CD8-positive, alpha-beta memory T cell (primary cell): Measurements from ENCODE around the gene SERF2. TPM values are rescaled to one million over a fixed set of nuclear protein-coding genes. Genes with fewer than 3 reads are reported as not detected.
A peak's percentile ranks its signal among the peaks of the same experiment; 100 is the strongest.

Experiments
- CTCF ChIA-PET: fragments of 350-600 bp; sonication (Branson Sonifier 250); formaldehyde crosslinking; loops from one replicate; lab custom pipeline; 2021; ENCODE audit warnings: antibody characterized with exemption; lab: Charles Lee
- POLR2A ChIA-PET: fragments of 350-600 bp; sonication (Branson Sonifier 250); formaldehyde crosslinking; loops from one replicate; lab custom pipeline; 2021; ENCODE audit warnings: antibody characterized with exemption; lab: Charles Lee
- DNase-seq, 5 donors: peaks; one replicate each; pipeline versions ENCODE4 v3.0.0 to v3.0.0-alpha.2; 2020 to 2022; ENCODE audit warnings: mixed read lengths in 1 of 5
- H3K27ac ChIP-seq: one replicate; pipeline ENCODE4 v1.7.0; 2013; ENCODE audit warnings: low read depth, mild to moderate bottlenecking, low read length, moderate library complexity
- H3K27me3 ChIP-seq: 2 replicates; pipeline ENCODE4 v1.7.0; 2013; ENCODE audit warnings: low read length, mild to moderate bottlenecking; ENCODE audit not compliant: insufficient read depth, poor library complexity, severe bottlenecking
- H3K36me3 ChIP-seq: 2 replicates; pipeline ENCODE4 v1.7.0; 2013; ENCODE audit warnings: mild to moderate bottlenecking, low read length, moderate library complexity; ENCODE audit not compliant: insufficient read depth
- H3K4me1 ChIP-seq: 2 replicates; pipeline ENCODE4 v1.7.0; 2013; ENCODE audit warnings: mild to moderate bottlenecking, low read length, moderate library complexity; ENCODE audit not compliant: insufficient read depth
- H3K4me3 ChIP-seq: 2 replicates; pipeline ENCODE4 v1.7.0; 2013; ENCODE audit warnings: mild to moderate bottlenecking, low read length
- H3K9me3 ChIP-seq: 2 replicates; pipeline ENCODE4 v1.7.0; 2013; ENCODE audit warnings: mild to moderate bottlenecking, low read length
- H3K27ac Mint-ChIP-seq, 8 donors: one replicate each; pipeline ENCODE4 v1.8.0; 2020 to 2021; ENCODE audit warnings: mixed read lengths in 8 of 8, mild to moderate bottlenecking in 6 of 8, inconsistent platforms in 3 of 8, moderate library complexity in 3 of 8
- H3K27me3 Mint-ChIP-seq, 2 donors: one replicate each; pipeline ENCODE4 v1.8.0; 2020 to 2021; ENCODE audit warnings: mixed read lengths in 2 of 2, mild to moderate bottlenecking in 1 of 2, moderate library complexity in 1 of 2
- H3K36me3 Mint-ChIP-seq, 3 donors: one replicate each; pipeline ENCODE4 v1.8.0; 2020 to 2021; ENCODE audit warnings: mixed read lengths in 3 of 3, inconsistent platforms in 1 of 3, mild to moderate bottlenecking in 1 of 3
- H3K4me1 Mint-ChIP-seq, 3 donors: one replicate each; pipeline ENCODE4 v1.8.0; 2020 to 2021; ENCODE audit warnings: mixed read lengths in 3 of 3, inconsistent platforms in 1 of 3, mild to moderate bottlenecking in 1 of 3
- H3K4me3 Mint-ChIP-seq, 7 donors: one replicate each; pipeline ENCODE4 v1.8.0; 2020 to 2021; ENCODE audit warnings: mixed read lengths in 7 of 7, mild to moderate bottlenecking in 6 of 7, moderate library complexity in 4 of 7, inconsistent platforms in 2 of 7
- H3K9me3 Mint-ChIP-seq, 5 donors: one replicate each; pipeline ENCODE4 v1.8.0; 2020 to 2022; ENCODE audit warnings: mixed read lengths in 5 of 5, mild to moderate bottlenecking in 3 of 5, moderate library complexity in 2 of 5, inconsistent platforms in 1 of 5
- polyA plus RNA-seq: library from polyadenylated mRNA; unstranded; fragments of 300-500 nt; fragmentation: Illumina TruSeq; gene quantifications from one replicate; pipeline ENCODE4 v1.2.3, GENCODE V29; 2021
- total RNA-seq, 2 experiments: library from RNA; stranded (reverse); gene quantifications; one replicate each; pipeline ENCODE4 v1.2.3, GENCODE V29; 2021

Gene SERF2
- total and polyA plus RNA-seq, 3 experiments from 2014 or later = 624 to 1,932 (median 632) TPM

GRCh38 chr15:43763819-43764446 lies 28.2 kb upstream of the SERF2 start:
- Histone ChIP-seq H3K4me1 (no peaks in the 10 kb centered on the region), H3K36me3 (peaks cover 50% of the 10 kb centered on the region), H3K27ac (no peak overlapping the region), H3K27me3 (no peaks in the 10 kb centered on the region), H3K4me3 (no peak overlapping the region), H3K9me3 (no peaks in the 10 kb centered on the region)
- no peaks in the 10 kb centered on the region for H3K27me3 Mint-ChIP-seq
- ChIA-PET POLR2A (interaction anchor here (0.7 kb wide), 1 partner anchor 11 kb away, joined by 3 read pairs; no protein-coding TSS in a partner anchor), CTCF (no interaction called here)
- DNase-seq = no peak
- H3K9me3 Mint-ChIP-seq = no peaks in the 10 kb centered on the region
- peaks cover 4 to 86% (median 22%) of the 10 kb centered on the region in 3 donors for H3K36me3 Mint-ChIP-seq
- peaks cover 0 to 5% (median 0%) of the 10 kb centered on the region in 3 donors for H3K4me1 Mint-ChIP-seq
- H3K4me3 Mint-ChIP-seq = no peak overlapping the region
- peak overlapping the region in 3 of 8 donors; percentile 18 to 43 (median 21) for H3K27ac Mint-ChIP-seq

- Histone ChIP-seq H3K9me3 (no peaks in the 10 kb centered on the region), H3K27ac (no peak overlapping the region), H3K4me3 (no peak overlapping the region), H3K36me3 (peaks cover 53% of the 10 kb centered on the region), H3K27me3 (no peaks in the 10 kb centered on the region), H3K4me1 (no peaks in the 10 kb centered on the region)
- Mint-ChIP-seq H3K4me3 (no peak overlapping the region), H3K27ac (peak overlapping the region in 5 of 8 donors; percentile 36 to 87 (median 57)), H3K4me1 (peaks cover 0 to 4% (median 3%) of the 10 kb centered on the region in 3 donors), H3K9me3 (no peaks in the 10 kb centered on the region), H3K27me3 (no peaks in the 10 kb centered on the region), H3K36me3 (peaks cover 0 to 80% (median 24%) of the 10 kb centered on the region in 3 donors)
- CTCF ChIA-PET = interaction anchor here (0.8 to 1.7 kb wide), 8 partner anchors 9 to 23 kb away, joined by 3 to 5 read pairs (median 4); partner anchors contain the start of gene SERF2
- POLR2A ChIA-PET = no interaction called here
- DNase-seq = peak; percentile 38 to 66 (median 41)
These were observed 22.4 kb upstream of the SERF2 start for GRCh38 chr15:43769584-43770228.

GRCh38 chr15:43771816-43772215 lies 20.3 kb upstream of the SERF2 start:
- ChIA-PET POLR2A (interaction anchor here (1.5 kb wide), 1 partner anchor 21 kb away, joined by 4 read pairs; no protein-coding TSS in a partner anchor), CTCF (no interaction called here)
- no peaks in the 10 kb centered on the region for H3K27me3 Mint-ChIP-seq
- Histone ChIP-seq H3K27me3 (no peaks in the 10 kb centered on the region), H3K27ac (no peak overlapping the region), H3K4me3 (no peak overlapping the region), H3K4me1 (peaks cover 6% of the 10 kb centered on the region), H3K36me3 (peaks cover 32% of the 10 kb centered on the region), H3K9me3 (no peaks in the 10 kb centered on the region)
- H3K9me3 Mint-ChIP-seq = no peaks in the 10 kb centered on the region
- no peak overlapping the region for H3K4me3 Mint-ChIP-seq
- no peak for DNase-seq
- H3K36me3 Mint-ChIP-seq = peaks cover 0 to 61% (median 18%) of the 10 kb centered on the region in 3 donors
- peaks cover 0 to 10% (median 3%) of the 10 kb centered on the region in 3 donors for H3K4me1 Mint-ChIP-seq
- H3K27ac Mint-ChIP-seq = peak overlapping the region in 2 of 8 donors; percentile 36 to 39

DNA sequence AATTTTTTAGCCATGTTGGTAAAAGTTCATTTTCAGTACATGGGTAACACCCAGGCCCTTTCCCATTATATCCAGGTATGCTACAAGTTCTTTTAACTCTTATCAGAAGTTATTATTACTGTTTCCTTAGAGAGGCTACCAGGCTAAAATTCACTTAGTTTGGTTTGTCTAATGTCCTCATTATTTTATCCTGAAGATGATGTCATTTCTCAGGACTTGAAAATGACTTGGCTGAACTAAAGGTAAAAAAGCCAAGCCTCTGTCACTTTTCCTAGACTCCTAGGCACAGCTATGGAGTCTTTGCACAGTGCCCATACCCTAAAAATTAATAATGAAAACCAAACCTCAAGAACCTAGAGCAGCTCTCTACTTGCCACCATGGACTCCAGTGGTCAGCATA lies 19.5 kb upstream of the SERF2 start:
- Mint-ChIP-seq H3K27me3 (no peaks in the 10 kb centered on the region), H3K9me3 (no peaks in the 10 kb centered on the region), H3K4me3 (no peak overlapping the region), H3K4me1 (peaks cover 7 to 17% (median 9%) of the 10 kb centered on the region in 3 donors), H3K36me3 (peaks cover 0 to 61% (median 18%) of the 10 kb centered on the region in 3 donors), H3K27ac (peak overlapping the region in 1 of 8 donors; percentile 39)
- CTCF ChIA-PET = no interaction called here
- no peak overlapping the region for H3K4me3 ChIP-seq
- peaks cover 30% of the 10 kb centered on the region for H3K36me3 ChIP-seq
- H3K4me1 ChIP-seq = peaks cover 8% of the 10 kb centered on the region
- H3K27me3 ChIP-seq = no peaks in the 10 kb centered on the region
- H3K9me3 ChIP-seq = no peaks in the 10 kb centered on the region
- DNase-seq = no peak
- POLR2A ChIA-PET = no interaction called here
- H3K27ac ChIP-seq = no peak overlapping the region

- POLR2A ChIA-PET = interaction anchor here (1.4 kb wide), 1 partner anchor 24 kb away, joined by 4 read pairs; no protein-coding TSS in a partner anchor
- no peak for DNase-seq
These were observed 18.1 kb upstream of the SERF2 start for GRCh38 chr15:43774062-43774461.

DNA sequence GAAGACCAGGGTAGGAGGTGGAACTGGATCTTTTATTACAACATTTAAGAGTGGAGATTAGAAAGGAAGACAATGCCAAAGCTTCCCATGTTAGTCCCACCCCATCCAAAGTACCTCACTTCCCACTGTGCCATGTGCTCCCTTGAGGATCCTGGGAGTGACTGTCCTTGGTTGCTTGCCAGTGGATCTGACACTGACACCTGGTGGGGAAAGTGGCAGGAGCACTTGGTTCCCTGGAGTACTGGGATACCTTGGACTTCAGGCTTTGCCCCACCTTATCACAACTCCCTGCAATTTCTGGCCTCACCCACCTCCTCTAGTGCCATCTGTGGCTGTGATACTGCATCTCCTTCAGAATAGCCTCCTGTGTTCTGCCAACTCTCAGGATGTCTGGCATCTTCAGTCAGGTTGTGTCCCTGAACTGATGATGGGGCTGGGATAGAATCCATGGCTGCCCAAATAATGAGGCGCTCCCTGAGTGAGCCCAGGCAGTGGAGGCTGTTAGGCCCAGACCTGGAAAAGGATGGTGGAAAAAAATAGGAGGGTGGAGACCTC lies 16.6 kb upstream of the SERF2 start:
- peaks cover 16% of the 10 kb centered on the region for H3K4me1 ChIP-seq
- DNase-seq = no peak
- H3K9me3 Mint-ChIP-seq = no peaks in the 10 kb centered on the region
- H3K9me3 ChIP-seq = no peaks in the 10 kb centered on the region
- POLR2A ChIA-PET = interaction anchor here (1.4 to 2.1 kb wide), 2 partner anchors 16 to 26 kb away, joined by 4 to 24 read pairs; partner anchors contain the start of gene SERF2
- peak overlapping the region in 7 of 8 donors; percentile 71 to 92 (median 83) for H3K27ac Mint-ChIP-seq
- H3K36me3 Mint-ChIP-seq = peaks cover 0 to 33% (median 7%) of the 10 kb centered on the region in 3 donors
- H3K36me3 ChIP-seq = peaks cover 15% of the 10 kb centered on the region
- no peak overlapping the region for H3K27ac ChIP-seq
- H3K4me1 Mint-ChIP-seq = peaks cover 16 to 25% (median 18%) of the 10 kb centered on the region in 3 donors
- no peaks in the 10 kb centered on the region for H3K27me3 Mint-ChIP-seq
- H3K4me3 Mint-ChIP-seq = peak overlapping the region; percentile 66 to 97 (median 94)
- no peaks in the 10 kb centered on the region for H3K27me3 ChIP-seq
- CTCF ChIA-PET = no interaction called here
- H3K4me3 ChIP-seq = no peak overlapping the region

More at GRCh38 chr15:43774062-43774461, 18.1 kb upstream of the SERF2 start:
- Mint-ChIP-seq H3K36me3 (peaks cover 0 to 47% (median 14%) of the 10 kb centered on the region in 3 donors), H3K27ac (peak overlapping the region in 6 of 8 donors; percentile 44 to 92 (median 74)), H3K4me1 (peaks cover 13 to 26% (median 14%) of the 10 kb centered on the region in 3 donors), H3K9me3 (no peaks in the 10 kb centered on the region), H3K27me3 (no peaks in the 10 kb centered on the region), H3K4me3 (peak overlapping the region in 1 of 7 donors; percentile 94)
- Histone ChIP-seq H3K4me3 (no peak overlapping the region), H3K27ac (no peak overlapping the region), H3K4me1 (peaks cover 16% of the 10 kb centered on the region), H3K36me3 (peaks cover 28% of the 10 kb centered on the region), H3K9me3 (no peaks in the 10 kb centered on the region), H3K27me3 (no peaks in the 10 kb centered on the region)
- CTCF ChIA-PET = no interaction called here

- H3K4me3 ChIP-seq = peak overlapping the region; percentile 62
- H3K27me3 ChIP-seq = no peaks in the 10 kb centered on the region
- H3K36me3 Mint-ChIP-seq = peaks cover 0 to 27% (median 2%) of the 10 kb centered on the region in 3 donors
- no peaks in the 10 kb centered on the region for H3K9me3 Mint-ChIP-seq
- H3K27ac Mint-ChIP-seq = peak overlapping the region in 7 of 8 donors; percentile 54 to 96 (median 80)
- no peaks in the 10 kb centered on the region for H3K9me3 ChIP-seq
- H3K36me3 ChIP-seq = peaks cover 9% of the 10 kb centered on the region
- POLR2A ChIA-PET = interaction anchor here (1.4 to 3.1 kb wide), 5 partner anchors 15 to 48 kb away, joined by 6 to 24 read pairs (median 9); partner anchors contain the start of genes HYPK, MFAP1, PDIA3 and SERF2
- H3K4me3 Mint-ChIP-seq = peak overlapping the region; percentile 89 to 97 (median 94)
- peaks cover 18 to 25% (median 18%) of the 10 kb centered on the region in 3 donors for H3K4me1 Mint-ChIP-seq
- H3K4me1 ChIP-seq = peaks cover 16% of the 10 kb centered on the region
- no peak overlapping the region for H3K27ac ChIP-seq
- CTCF ChIA-PET = interaction anchor here (1.0 to 1.8 kb wide), 10 partner anchors 12 to 266 kb away, joined by 3 to 16 read pairs (median 5); partner anchors contain the start of gene SERF2
- DNase-seq = peak in 3 of 5 donors; percentile 19 to 58 (median 21)
- no peaks in the 10 kb centered on the region for H3K27me3 Mint-ChIP-seq
These were observed 15.9 kb upstream of the SERF2 start for GRCh38 chr15:43776101-43776717.
